PC-3 (cell line): ENCODE measurements around the gene C12orf60. TPM values are rescaled to one million over a fixed set of nuclear protein-coding genes. Genes with fewer than 3 reads are reported as not detected.

Experiments used
- ATAC-seq: fragments of 200-7000 bp; cut with Tn5 transposase; 2 replicates; pipeline ENCODE4 v1.9.1; 2020; ENCODE audit warnings: mild to moderate bottlenecking, moderate library complexity
- BruUV-seq: library from RNA; stranded (reverse); fragments of 400-500 nt; replicated peaks from 2 replicates; lab custom pipeline; 2021; lab: Mats Ljungman, UMichigan
- CTCF ChIA-PET: fragments of 300-600 bp; sonication (Branson Sonifier 250); formaldehyde crosslinking; loops from one replicate; lab custom pipeline; 2022; ENCODE audit warnings: antibody characterized with exemption; lab: Charles Lee
- POLR2A ChIA-PET: fragments of 300-600 bp; sonication (Branson Sonifier 250); formaldehyde crosslinking; loops from one replicate; lab custom pipeline; 2022; ENCODE audit warnings: antibody characterized with exemption; ENCODE audit not compliant: unreplicated experiment; lab: Charles Lee
- DNase-seq: peaks from one replicate; pipeline ENCODE4 v3.0.0-alpha.2; 2015
- H2AFZ ChIP-seq: fragments of 300-600 bp; sonication (generic); 2 replicates; pipeline ENCODE4 v1.6.0; 2016; ENCODE audit warnings: antibody characterized with exemption, low read length
- H3F3A ChIP-seq: fragments of 300-600 bp; sonication (generic); one replicate; pipeline ENCODE4 v1.6.0; 2017; ENCODE audit warnings: antibody characterized with exemption, low read length, control low read depth, mild to moderate bottlenecking; ENCODE audit not compliant: unreplicated experiment
- H3K27ac ChIP-seq: fragments of 300-600 bp; sonication (generic); 2 replicates; pipeline ENCODE4 v1.5.1; 2016; ENCODE audit warnings: mild to moderate bottlenecking, low read length
- H3K27me3 ChIP-seq: fragments of 300-600 bp; sonication (generic); 2 replicates; pipeline ENCODE4 v1.6.1; 2016; ENCODE audit warnings: low read length, mixed read lengths
- H3K36me3 ChIP-seq: fragments of 300-600 bp; sonication (generic); 2 replicates; pipeline ENCODE4 v1.6.1; 2016; ENCODE audit warnings: low read depth, mixed run types, low read length, mixed read lengths
- H3K4me1 ChIP-seq: fragments of 300-600 bp; sonication (generic); 2 replicates; pipeline ENCODE4 v1.5.1; 2016; ENCODE audit warnings: low read length; ENCODE audit not compliant: insufficient read depth
- H3K4me2 ChIP-seq: fragments of 300-600 bp; sonication (generic); 2 replicates; pipeline ENCODE4 v1.6.0; 2016; ENCODE audit warnings: low read length
- H3K4me3 ChIP-seq: fragments of 300-600 bp; sonication (generic); 2 replicates; pipeline ENCODE4 v1.5.1; 2016; ENCODE audit warnings: mild to moderate bottlenecking, low read length, mixed read lengths
- H3K79me2 ChIP-seq: fragments of 300-600 bp; sonication (generic); 2 replicates; pipeline ENCODE4 v1.6.1; 2017; ENCODE audit warnings: low read length, mixed read lengths
- H3K9ac ChIP-seq: fragments of 300-600 bp; sonication (generic); 2 replicates; pipeline ENCODE4 v1.6.0; 2016; ENCODE audit warnings: mild to moderate bottlenecking, low read length
- H3K9me2 ChIP-seq: fragments of 300-600 bp; sonication (generic); replicated peaks from 2 replicates; pipeline ENCODE4 v1.6.1; 2016; ENCODE audit warnings: mixed run types, low read length, mixed read lengths
- H3K9me3 ChIP-seq: fragments of 300-600 bp; sonication (generic); 2 replicates; pipeline ENCODE4 v1.6.1; 2016; ENCODE audit warnings: low read length, mixed read lengths
- H4K20me1 ChIP-seq: fragments of 300-600 bp; sonication (generic); 2 replicates; pipeline ENCODE4 v1.6.1; 2016; ENCODE audit warnings: low read length, mixed read lengths
- EZH2 ChIP-seq: fragments of 300-600 bp; sonication (generic); IDR thresholded peaks from one replicate; pipeline ENCODE4 v1.6.1; 2017; ENCODE audit warnings: antibody characterized with exemption, mild to moderate bottlenecking, low read length; ENCODE audit not compliant: unreplicated experiment
- EZH2phosphoT487 ChIP-seq: fragments of 300-600 bp; sonication (generic); IDR thresholded peaks from 2 replicates; pipeline ENCODE4 v1.6.1; 2018; ENCODE audit warnings: mild to moderate bottlenecking, antibody characterized with exemption, low read length, borderline replicate concordance
- intact Hi-C: fragments of 100-400 bp; cut with micrococcal nuclease; formaldehyde crosslinking; loops from 2 replicates; pipeline ENCODE4 v1.9.0; 2023
- total RNA-seq: library from RNA; depleted of rRNA; stranded (reverse); fragments of >200 nt; gene quantifications from 2 replicates; pipeline ENCODE4 v1.2.3, GENCODE V29; 2014
- TF ChIP-seq, protein P1 (sequence below): fragments of 300-600 bp; sonication (generic); conservative IDR thresholded peaks from 2 replicates; pipeline ENCODE4 v1.5.1; 2017; ENCODE audit warnings: antibody characterized with exemption, low read depth, mild to moderate bottlenecking, low read length

C12orf60 gene
- total RNA-seq, 1 experiment from 2014 or later, result 0.47 TPM

DNA sequence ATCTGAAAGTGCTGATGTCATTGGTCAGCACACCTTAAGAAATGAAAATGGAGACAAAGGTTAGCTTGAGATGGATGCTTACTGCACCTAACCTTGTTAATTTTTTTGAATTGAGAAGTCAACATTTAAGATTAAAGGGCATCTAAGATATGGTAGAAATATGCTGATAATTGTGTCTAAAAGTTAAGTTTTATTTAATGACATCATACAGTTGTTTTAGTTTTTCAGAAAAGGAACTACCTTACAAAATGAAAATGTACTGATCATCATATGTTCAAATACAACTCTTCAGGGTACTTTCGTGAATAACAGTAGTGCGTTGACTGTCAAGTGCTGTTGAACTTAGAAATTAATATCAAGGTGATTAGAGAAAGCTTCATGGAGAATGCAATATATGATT lies 8.0 kb downstream of the C12orf60 start:
- no peak for TF ChIP-seq EZH2
- TF ChIP-seq EZH2phosphoT487, result no peak
- TF ChIP-seq, protein P1, sequence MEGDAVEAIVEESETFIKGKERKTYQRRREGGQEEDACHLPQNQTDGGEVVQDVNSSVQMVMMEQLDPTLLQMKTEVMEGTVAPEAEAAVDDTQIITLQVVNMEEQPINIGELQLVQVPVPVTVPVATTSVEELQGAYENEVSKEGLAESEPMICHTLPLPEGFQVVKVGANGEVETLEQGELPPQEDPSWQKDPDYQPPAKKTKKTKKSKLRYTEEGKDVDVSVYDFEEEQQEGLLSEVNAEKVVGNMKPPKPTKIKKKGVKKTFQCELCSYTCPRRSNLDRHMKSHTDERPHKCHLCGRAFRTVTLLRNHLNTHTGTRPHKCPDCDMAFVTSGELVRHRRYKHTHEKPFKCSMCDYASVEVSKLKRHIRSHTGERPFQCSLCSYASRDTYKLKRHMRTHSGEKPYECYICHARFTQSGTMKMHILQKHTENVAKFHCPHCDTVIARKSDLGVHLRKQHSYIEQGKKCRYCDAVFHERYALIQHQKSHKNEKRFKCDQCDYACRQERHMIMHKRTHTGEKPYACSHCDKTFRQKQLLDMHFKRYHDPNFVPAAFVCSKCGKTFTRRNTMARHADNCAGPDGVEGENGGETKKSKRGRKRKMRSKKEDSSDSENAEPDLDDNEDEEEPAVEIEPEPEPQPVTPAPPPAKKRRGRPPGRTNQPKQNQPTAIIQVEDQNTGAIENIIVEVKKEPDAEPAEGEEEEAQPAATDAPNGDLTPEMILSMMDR, result no peak
- H3K9ac ChIP-seq, result no peak overlapping the region
- H3K4me3 ChIP-seq, result no peak overlapping the region
- no peaks in the 10 kb centered on the region for H3K79me2 ChIP-seq
- H4K20me1 ChIP-seq, result no peaks in the 10 kb centered on the region
- no peaks in the 10 kb centered on the region for H3K27me3 ChIP-seq
- no peak overlapping the region for H3K27ac ChIP-seq
- intact Hi-C loops, result loop anchor here (1.0 to 5.0 kb wide), 3 partner anchors 33 to 411 kb away; partner anchors contain the start of gene RERG
- H2AFZ ChIP-seq, result no peak overlapping the region
- no peak overlapping the region for H3K4me2 ChIP-seq
- CTCF ChIA-PET, result no interaction called here
- no peaks in the 10 kb centered on the region for H3K4me1 ChIP-seq
- H3K9me2 ChIP-seq, result no peaks in the 10 kb centered on the region
- POLR2A ChIA-PET, result no interaction called here
- no TSS peak for BruUV-seq
- no peaks in the 10 kb centered on the region for H3K9me3 ChIP-seq
- ATAC-seq, result no peak
- no peaks in the 10 kb centered on the region for H3K36me3 ChIP-seq
- no peak for DNase-seq
- H3F3A ChIP-seq, result no peaks in the 10 kb centered on the region

DNA sequence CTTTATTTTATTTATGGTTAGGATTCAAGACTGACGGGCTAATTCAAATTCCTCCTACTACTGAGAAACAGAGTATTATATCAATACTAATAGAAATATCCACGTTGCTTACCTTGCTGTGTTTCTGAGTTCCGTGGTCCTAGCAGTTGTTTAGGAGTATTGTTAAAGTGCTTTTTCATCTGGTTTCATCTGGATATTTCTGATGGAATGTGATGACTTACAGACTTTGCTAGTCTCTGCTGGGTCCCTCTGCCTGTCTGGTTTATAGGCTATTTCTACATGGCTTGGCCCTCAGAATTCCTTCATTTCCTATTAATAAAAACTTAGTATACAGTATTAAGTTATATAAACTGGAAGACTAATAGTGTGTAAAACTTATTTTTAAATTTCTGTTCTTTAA lies 10.5 kb downstream of the C12orf60 start, which contains the start of gene SMCO3:
Gene SMCO3 (minus strand): TSS at position 169 of the 400 bp plus-strand sequence. CDS start 7,502 bp downstream, outside the sequence.
- Histone ChIP-seq H3K4me2 (no peak within 1 kb of the TSS), H3K27ac (no peak within 1 kb of the TSS), H3K4me3 (no peak within 1 kb of the TSS), H3K36me3 (no peaks in the 10 kb centered on the region), H3F3A (no peaks in the 10 kb centered on the region), H3K9me2 (no peaks in the 10 kb centered on the region), H3K9ac (no peak within 1 kb of the TSS), H3K9me3 (no peaks in the 10 kb centered on the region), H2AFZ (no peak within 1 kb of the TSS), H3K27me3 (no peaks in the 10 kb centered on the region), H3K79me2 (no peaks in the 10 kb centered on the region), H3K4me1 (no peaks in the 10 kb centered on the region), H4K20me1 (no peaks in the 10 kb centered on the region)
- DNase-seq (no peak), ATAC-seq (no peak)
- intact Hi-C loops, result loop anchor here (5.0 kb wide), 1 partner anchor 408 kb away; the partner anchor contains the start of gene RERG
- ChIA-PET POLR2A (no interaction called here), CTCF (no interaction called here)
- TF ChIP-seq, protein P1, result no peak
- TF ChIP-seq EZH2 (no peak), EZH2phosphoT487 (no peak)
- BruUV-seq, result no TSS peak

DNA sequence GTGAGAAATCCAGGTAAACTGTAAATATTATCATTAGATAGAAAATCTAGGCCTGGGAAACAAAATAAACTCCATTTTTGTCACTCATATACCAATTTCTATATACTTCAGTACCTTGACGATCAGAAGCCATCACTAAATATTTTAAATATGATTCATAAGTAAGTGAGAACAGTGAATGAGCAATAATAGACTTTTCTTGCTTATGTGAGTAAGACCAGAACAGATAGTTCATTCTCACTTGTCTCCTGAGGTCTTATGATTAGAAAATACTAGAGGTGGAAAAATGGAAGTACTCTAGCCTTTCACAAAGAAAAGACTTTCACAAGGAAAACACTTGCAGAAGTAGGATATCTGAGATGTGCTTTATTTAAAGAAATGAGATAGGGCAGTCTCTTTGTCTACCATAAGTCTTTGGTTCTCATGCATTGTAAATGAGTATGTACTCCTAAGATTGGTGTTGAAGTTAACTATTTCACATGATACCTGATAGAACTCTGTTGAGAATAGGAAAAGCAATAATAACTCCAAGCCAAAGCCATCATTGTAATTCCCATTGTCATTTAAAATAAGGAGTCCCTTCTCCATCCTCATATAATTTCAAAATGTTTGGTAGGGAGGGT lies 20.7 kb downstream of the C12orf60 start:
- no peaks in the 10 kb centered on the region for H3K79me2 ChIP-seq
- H3K4me2 ChIP-seq, result no peak overlapping the region
- no peaks in the 10 kb centered on the region for H3F3A ChIP-seq
- no peak overlapping the region for H3K4me3 ChIP-seq
- ATAC-seq, result no peak
- BruUV-seq, result no TSS peak
- TF ChIP-seq, protein P1, result no peak
- TF ChIP-seq EZH2phosphoT487 (no peak), EZH2 (no peak)
- H3K36me3 ChIP-seq, result no peaks in the 10 kb centered on the region
- CTCF ChIA-PET, result no interaction called here
- no peak for DNase-seq
- no peaks in the 10 kb centered on the region for H3K9me3 ChIP-seq
- H3K27me3 ChIP-seq, result no peaks in the 10 kb centered on the region
- H2AFZ ChIP-seq, result no peak overlapping the region
- H4K20me1 ChIP-seq, result no peaks in the 10 kb centered on the region
- POLR2A ChIA-PET, result no interaction called here
- H3K4me1 ChIP-seq, result no peaks in the 10 kb centered on the region
- intact Hi-C loops, result no loop called here
- H3K27ac ChIP-seq, result no peak overlapping the region
- no peak overlapping the region for H3K9ac ChIP-seq
- no peaks in the 10 kb centered on the region for H3K9me2 ChIP-seq
